Upper lobe of left lung (tissue), 6 donors: ENCODE data around the gene LSM5. TPM values are rescaled to one million over a fixed set of nuclear protein-coding genes. Genes with fewer than 3 reads are reported as not detected.
A peak's percentile ranks its signal among the peaks of the same experiment; 100 is the strongest.

Experiments used
- ATAC-seq, 2 donors: fragments of 200-7000 bp; cut with Tn5 transposase; one replicate each; pipeline ENCODE4 v1.9.1; 2022; ENCODE audit warnings: mild to moderate bottlenecking in 2 of 2, moderate library complexity in 2 of 2; ENCODE audit not compliant: low FRiP score in 2 of 2
- DNase-seq, 2 donors: peaks; one replicate each; pipeline ENCODE4 v3.0.0-alpha.2; 2019 to 2020
- H3K27ac ChIP-seq, 4 donors: fragments of 200-600 bp; sonication (generic); one replicate each; pipeline ENCODE4 v1.5.1; 2016 to 2019
- H3K27me3 ChIP-seq, 4 donors: fragments of 200-600 bp; sonication (generic); one replicate each; pipeline ENCODE4 v1.5.1; 2017 to 2019
- H3K36me3 ChIP-seq, 4 donors: fragments of 200-600 bp; sonication (generic); one replicate each; pipeline ENCODE4 v1.5.1; 2016 to 2019
- H3K4me1 ChIP-seq, 4 donors: fragments of 200-600 bp; sonication (generic); one replicate each; pipeline ENCODE4 v1.5.1; 2018 to 2019
- H3K4me3 ChIP-seq, 4 donors: fragments of 200-600 bp; sonication (generic); one replicate each; pipeline ENCODE4 v1.5.1; 2017 to 2019; ENCODE audit warnings: mild to moderate bottlenecking in 2 of 4, moderate library complexity in 1 of 4
- H3K9me3 ChIP-seq, 4 donors: fragments of 200-600 bp; sonication (generic); one replicate each; pipeline ENCODE4 v1.5.1; 2018 to 2019
- EP300 ChIP-seq, 4 donors: sonication (generic); formaldehyde crosslinking; IDR thresholded peaks; one replicate each; pipeline ENCODE4 v1.5.1; 2017; ENCODE audit warnings: antibody characterized with exemption in 4 of 4, control low read depth in 2 of 4
- POLR2A ChIP-seq, 4 donors: fragments of 450-650 bp; IDR thresholded peaks; one replicate each; pipeline ENCODE4 v1.5.1; 2016 to 2017; ENCODE audit warnings: antibody characterized with exemption in 4 of 4, mild to moderate bottlenecking in 2 of 4
- POLR2AphosphoS5 ChIP-seq, 2 donors: sonication (generic); formaldehyde crosslinking; IDR thresholded peaks; one replicate each; pipeline ENCODE4 v1.5.1; 2017; ENCODE audit warnings: antibody characterized with exemption in 2 of 2
- WGBS, 2 donors: methylation state at CpG; one replicate each; pipeline ENCODE4 v1.1.5; 2017 to 2018; 5-methylcytosine and 5-hydroxymethylcytosine counted together
- total RNA-seq, 6 donors: library from RNA; depleted of rRNA in 4 of 6; stranded (reverse); fragments of >200 nt in 4 of 6; gene quantifications; one replicate each; pipeline versions ENCODE4 v1.1.0 to v1.2.1, GENCODE V29; 2016 to 2021
- TF ChIP-seq, protein P1 (sequence below), 6 experiments: fragments of 450-650 bp in 4 of 6; fragments of 200-600 bp in 2 of 6; sonication (generic) in 2 of 6; IDR thresholded peaks; one replicate each; pipeline ENCODE4 v1.5.1; 2016 to 2019; ENCODE audit warnings: antibody characterized with exemption in 6 of 6
- donor health status: DM: no; HTN: no; CAD: no; lungs with moderate emphysema.
- donor health status: DM: no; HTN: yes; CAD: no; lungs with severe emphysema.

The LSM5 gene
- total RNA-seq, 6 donors from 2014 or later = 2.1 to 26.4 (median 13.8) TPM

DNA sequence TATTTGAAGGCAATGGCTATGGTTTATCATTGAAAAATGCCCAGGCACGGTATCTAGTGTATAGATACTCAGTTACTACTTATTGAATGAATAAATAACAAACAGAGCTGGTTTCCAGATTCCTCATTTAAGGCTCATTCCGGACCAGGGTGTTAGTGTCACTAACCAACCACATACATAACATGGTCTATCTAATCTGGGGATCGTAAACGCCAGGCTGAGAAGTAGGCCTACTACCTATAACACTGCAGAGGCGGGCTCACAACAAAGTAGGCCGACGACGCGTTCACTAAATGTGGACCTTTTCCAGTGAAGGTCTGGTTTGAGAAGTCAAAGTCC lies 423 bp downstream of the LSM5 start:
- no peaks in the 10 kb centered on the region for H3K27me3 ChIP-seq
- no peaks in the 10 kb centered on the region for H3K9me3 ChIP-seq
- DNase-seq (no peak), ATAC-seq (no peak)
- H3K27ac ChIP-seq = peak overlapping the region; percentile 82 to 93 (median 86)
- WGBS, 2 donors = 1 to 6% methylated on average over 9 of the region's 9 CpGs
- H3K4me3 ChIP-seq = peak overlapping the region; percentile 74 to 93 (median 76)
- H3K36me3 ChIP-seq = peaks cover 0 to 23% (median 2%) of the 10 kb centered on the region in 4 donors
- H3K4me1 ChIP-seq = peaks cover 15 to 20% (median 17%) of the 10 kb centered on the region in 4 donors
- TF ChIP-seq EP300 (IDR thresholded peaks at IDR 0.05) = no peak
- no peak for TF ChIP-seq POLR2AphosphoS5 (IDR thresholded peaks at IDR 0.05)
- no peak for TF ChIP-seq POLR2A (IDR thresholded peaks at IDR 0.05)
- TF ChIP-seq, protein P1, sequence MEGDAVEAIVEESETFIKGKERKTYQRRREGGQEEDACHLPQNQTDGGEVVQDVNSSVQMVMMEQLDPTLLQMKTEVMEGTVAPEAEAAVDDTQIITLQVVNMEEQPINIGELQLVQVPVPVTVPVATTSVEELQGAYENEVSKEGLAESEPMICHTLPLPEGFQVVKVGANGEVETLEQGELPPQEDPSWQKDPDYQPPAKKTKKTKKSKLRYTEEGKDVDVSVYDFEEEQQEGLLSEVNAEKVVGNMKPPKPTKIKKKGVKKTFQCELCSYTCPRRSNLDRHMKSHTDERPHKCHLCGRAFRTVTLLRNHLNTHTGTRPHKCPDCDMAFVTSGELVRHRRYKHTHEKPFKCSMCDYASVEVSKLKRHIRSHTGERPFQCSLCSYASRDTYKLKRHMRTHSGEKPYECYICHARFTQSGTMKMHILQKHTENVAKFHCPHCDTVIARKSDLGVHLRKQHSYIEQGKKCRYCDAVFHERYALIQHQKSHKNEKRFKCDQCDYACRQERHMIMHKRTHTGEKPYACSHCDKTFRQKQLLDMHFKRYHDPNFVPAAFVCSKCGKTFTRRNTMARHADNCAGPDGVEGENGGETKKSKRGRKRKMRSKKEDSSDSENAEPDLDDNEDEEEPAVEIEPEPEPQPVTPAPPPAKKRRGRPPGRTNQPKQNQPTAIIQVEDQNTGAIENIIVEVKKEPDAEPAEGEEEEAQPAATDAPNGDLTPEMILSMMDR (IDR thresholded peaks at IDR 0.05) = no peak

DNA sequence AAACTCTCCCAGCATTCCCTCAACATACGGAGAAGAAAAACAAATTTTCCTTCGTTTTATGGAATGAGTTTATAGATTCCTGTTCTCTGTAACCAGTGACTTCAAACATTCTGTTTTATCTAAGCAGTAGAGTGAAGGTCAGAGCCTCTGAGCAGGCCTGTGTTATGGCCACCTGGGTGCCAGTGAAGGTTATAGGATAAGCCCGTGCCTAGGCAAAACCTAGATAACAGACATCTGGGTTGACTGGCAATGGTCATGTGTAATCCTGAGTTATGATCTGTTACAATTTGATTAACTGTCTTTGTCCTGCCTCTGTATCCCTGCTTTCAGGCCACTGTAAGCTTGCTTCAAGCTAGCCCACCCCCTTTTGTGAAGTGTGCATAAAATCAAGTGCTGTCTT lies 8.3 kb downstream of the LSM5 start:
- ATAC-seq (no peak), DNase-seq (no peak)
- TF ChIP-seq POLR2A (IDR thresholded peaks at IDR 0.05) (no peak), EP300 (IDR thresholded peaks at IDR 0.05) (no peak), POLR2AphosphoS5 (IDR thresholded peaks at IDR 0.05) (no peak)
- TF ChIP-seq, protein P1 (IDR thresholded peaks at IDR 0.05) = no peak

DNA sequence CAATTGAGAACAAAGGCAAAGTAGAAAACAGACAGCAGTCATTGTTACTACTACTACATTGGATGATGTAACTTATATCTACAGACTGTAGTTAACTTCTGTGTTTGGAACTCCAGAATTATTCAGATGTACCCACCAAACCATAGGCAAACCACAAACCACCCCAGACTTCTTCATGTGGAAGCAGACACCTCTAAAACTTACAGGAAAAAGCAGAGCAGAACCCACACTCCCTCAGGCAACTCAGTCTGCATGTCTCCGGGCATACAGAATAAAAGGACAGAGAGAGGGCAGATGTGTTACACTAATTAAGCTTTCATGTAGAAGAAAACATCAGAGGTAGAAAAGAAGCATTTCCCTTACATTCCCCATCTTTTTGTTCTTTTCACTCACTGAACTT lies 9.0 kb downstream of the LSM5 start:
- Histone ChIP-seq H3K27me3 (no peaks in the 10 kb centered on the region), H3K4me3 (no peak overlapping the region), H3K27ac (no peak overlapping the region), H3K9me3 (no peaks in the 10 kb centered on the region), H3K36me3 (peaks cover 0 to 7% (median 3%) of the 10 kb centered on the region in 4 donors), H3K4me1 (no peaks in the 10 kb centered on the region)
- DNase-seq (no peak), ATAC-seq (no peak)
- TF ChIP-seq POLR2AphosphoS5 (IDR thresholded peaks at IDR 0.05) (no peak), EP300 (IDR thresholded peaks at IDR 0.05) (no peak), POLR2A (IDR thresholded peaks at IDR 0.05) (no peak)
- TF ChIP-seq, protein P1 (IDR thresholded peaks at IDR 0.05) = no peak
- 54 to 64% methylated on average over 1 of the region's 1 CpG for WGBS, 2 donors

More for the DNA sequence above, 8.3 kb downstream of the LSM5 start:
- no peak overlapping the region for H3K4me3 ChIP-seq
- H3K27ac ChIP-seq = no peak overlapping the region
- 64 to 65% methylated on average over 3 of the region's 3 CpGs for WGBS, 2 donors
- no peaks in the 10 kb centered on the region for H3K4me1 ChIP-seq
- H3K27me3 ChIP-seq = no peaks in the 10 kb centered on the region
- H3K36me3 ChIP-seq = peaks cover 0 to 14% (median 3%) of the 10 kb centered on the region in 4 donors
- H3K9me3 ChIP-seq = no peaks in the 10 kb centered on the region

DNA sequence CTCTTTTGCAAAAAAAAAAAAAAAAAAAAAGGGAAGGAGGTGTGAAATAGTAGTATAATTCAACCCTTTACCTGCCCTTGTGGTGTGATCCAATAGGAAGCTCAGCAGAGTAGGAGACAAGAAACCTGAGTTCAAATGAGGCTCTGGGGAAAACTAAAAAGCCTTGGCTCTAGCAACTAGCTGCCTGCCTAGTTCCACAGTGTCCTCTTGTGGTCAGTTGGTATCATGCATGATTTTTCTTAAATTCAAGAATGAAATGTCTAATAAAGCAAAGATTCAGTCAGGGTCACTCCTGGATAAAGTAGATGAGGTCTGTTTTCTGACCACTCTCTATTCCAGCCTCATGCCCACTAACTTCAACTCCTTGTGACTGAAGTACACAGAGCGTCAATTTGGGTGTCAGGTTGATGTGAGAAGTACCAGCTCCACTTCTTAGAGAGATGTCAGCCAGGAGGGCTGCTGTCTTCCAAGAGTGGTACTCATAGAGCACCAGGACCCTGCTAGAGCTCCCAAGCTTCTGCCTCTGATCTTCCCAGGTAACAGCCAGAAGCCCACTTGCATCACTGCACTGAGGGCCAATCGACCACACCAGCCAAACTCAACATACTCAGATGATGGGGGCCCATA lies 10.5 kb downstream of the LSM5 start:
- TF ChIP-seq POLR2AphosphoS5 (IDR thresholded peaks at IDR 0.05) (no peak), POLR2A (IDR thresholded peaks at IDR 0.05) (no peak), EP300 (IDR thresholded peaks at IDR 0.05) (no peak)
- TF ChIP-seq, protein P1 (IDR thresholded peaks at IDR 0.05) = peak in 5 of 6 experiments; percentile 17 to 52 (median 31)
- H3K36me3 ChIP-seq = peaks cover 0 to 1% (median 0%) of the 10 kb centered on the region in 4 donors
- H3K27me3 ChIP-seq = no peaks in the 10 kb centered on the region
- H3K4me1 ChIP-seq = no peaks in the 10 kb centered on the region
- H3K27ac ChIP-seq = no peak overlapping the region
- ATAC-seq (peak in 1 of 2 donors; percentile 14), DNase-seq (no peak)
- no peak overlapping the region for H3K4me3 ChIP-seq
- 77 to 87% methylated on average over 2 of the region's 2 CpGs for WGBS, 2 donors
- no peaks in the 10 kb centered on the region for H3K9me3 ChIP-seq

DNA sequence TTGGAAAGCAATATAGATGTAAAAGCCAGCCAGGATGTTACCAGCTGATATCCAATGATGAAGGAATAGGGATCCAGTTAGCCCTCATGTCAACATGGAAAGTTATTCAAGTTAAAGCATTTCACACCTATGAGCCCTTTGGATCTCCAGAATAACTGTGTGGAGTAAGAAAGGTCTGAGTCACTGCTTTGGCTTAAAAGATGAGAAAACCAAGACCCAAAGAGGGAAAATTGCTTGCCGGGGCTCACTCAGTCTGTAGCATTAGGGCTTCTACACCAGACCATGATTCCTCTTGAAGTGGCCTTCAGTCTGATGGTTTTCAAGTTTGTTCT lies 12.6 kb downstream of the LSM5 start:
- Histone ChIP-seq H3K9me3 (no peaks in the 10 kb centered on the region), H3K4me3 (no peak overlapping the region), H3K36me3 (no peaks in the 10 kb centered on the region), H3K4me1 (no peaks in the 10 kb centered on the region), H3K27me3 (no peaks in the 10 kb centered on the region), H3K27ac (no peak overlapping the region)
- DNase-seq (no peak), ATAC-seq (no peak)
- WGBS, 2 donors = 91 to 100% methylated on average over 1 of the region's 1 CpG
- TF ChIP-seq POLR2AphosphoS5 (IDR thresholded peaks at IDR 0.05) (no peak), POLR2A (IDR thresholded peaks at IDR 0.05) (no peak), EP300 (IDR thresholded peaks at IDR 0.05) (no peak)
- TF ChIP-seq, protein P1 (IDR thresholded peaks at IDR 0.05) = no peak
